ENCODE measurements around the gene RSU1.

Gene RSU1

GRCh38 chr10:16674147-16674703, 143.0 kb downstream of the RSU1 start:
- DNase-seq (ENCODE audit: low read depth in 2 of 2), result no peak

- no peak for DNase-seq (ENCODE audit: low read depth in 2 of 2)
Measured at GRCh38 chr10:16673443-16673842, 143.8 kb downstream of the RSU1 start.

DNA sequence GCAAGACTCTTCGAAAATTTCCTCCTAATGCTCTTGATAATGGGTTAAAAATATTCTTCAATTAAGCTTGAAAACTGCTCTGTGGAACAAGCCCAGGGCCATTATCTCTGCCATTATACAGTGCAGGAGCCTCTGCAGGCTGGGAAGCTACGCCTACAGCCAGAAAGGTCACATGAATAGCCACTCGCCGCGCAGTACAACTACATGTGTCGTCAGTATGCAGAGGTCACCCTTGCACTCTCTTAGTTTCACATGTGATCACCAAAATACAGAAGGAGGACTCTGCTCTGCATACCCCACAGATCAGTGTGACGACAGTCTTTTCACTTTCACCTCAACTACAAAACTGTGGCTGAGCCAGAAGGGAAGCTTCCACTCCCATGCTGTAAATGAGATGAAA, 153.8 kb downstream of the RSU1 start:
- DNase-seq (ENCODE audit: low read depth in 2 of 2), result no peak

DNA sequence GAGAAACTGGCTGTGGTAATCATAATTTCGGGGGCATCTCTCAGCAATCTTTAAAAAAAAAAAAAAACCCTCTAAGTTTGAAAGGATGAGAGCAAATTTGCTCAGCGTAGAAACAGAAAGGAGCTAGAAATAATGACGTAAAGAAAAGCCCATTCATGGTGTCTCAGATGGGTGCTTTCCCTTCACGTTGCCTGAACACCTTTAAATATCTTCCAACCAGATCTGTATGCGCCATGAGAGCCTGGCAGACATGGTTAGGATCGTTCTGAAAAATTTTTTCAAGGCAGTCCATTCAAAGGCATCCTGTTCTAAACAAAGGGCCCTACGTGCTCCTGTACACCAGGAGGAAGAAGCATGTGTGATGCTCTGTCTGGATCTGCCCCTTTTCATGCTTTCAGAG, 154.3 kb downstream of the RSU1 start:
- no peak for DNase-seq (ENCODE audit: low read depth in 2 of 2)

- no peak for DNase-seq (ENCODE audit: low read depth in 2 of 2)
Measured at GRCh38 chr10:16656895-16657294, 160.3 kb downstream of the RSU1 start.

- no peak for DNase-seq (ENCODE audit: low read depth in 2 of 2)
Measured at GRCh38 chr10:16653224-16653623, 164.0 kb downstream of the RSU1 start.

DNA sequence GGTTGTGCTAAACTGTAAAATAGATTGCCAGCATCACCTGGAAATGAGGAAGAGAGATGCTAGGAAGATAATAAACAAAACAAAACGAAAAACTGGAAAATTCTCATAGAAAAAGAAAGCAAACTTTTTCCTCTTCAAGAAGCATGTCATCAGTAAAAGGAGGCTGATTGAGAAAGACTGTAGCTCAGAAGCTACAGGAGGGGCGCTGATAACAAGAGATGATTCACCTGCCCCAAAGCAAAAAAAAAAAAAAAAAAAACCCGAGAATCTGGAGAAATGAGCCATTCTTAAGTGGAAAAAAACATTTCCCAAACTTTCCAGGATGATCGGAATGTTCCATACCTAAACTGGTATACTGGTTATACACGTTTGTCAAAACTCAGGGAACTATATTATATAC, 165.1 kb downstream of the RSU1 start:
- no peak for DNase-seq (ENCODE audit: low read depth in 2 of 2)

DNA sequence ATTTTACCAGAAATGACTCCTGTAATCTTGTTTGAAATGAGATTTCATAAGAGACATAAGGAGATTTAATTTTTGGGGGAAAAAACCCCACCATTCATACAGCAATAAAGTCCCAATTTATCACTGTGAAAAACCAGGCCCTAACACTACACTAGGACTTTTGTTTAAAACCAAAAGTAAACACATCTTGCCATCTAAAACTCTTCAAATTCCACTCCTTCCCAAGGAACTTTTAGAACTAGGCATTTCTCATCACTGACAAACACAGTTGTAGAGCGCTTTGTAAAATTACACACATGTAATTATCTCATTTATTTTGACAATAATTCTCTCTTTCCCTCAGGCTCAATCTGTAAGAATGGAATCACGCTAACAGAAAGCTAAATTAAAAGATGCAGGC, 167.5 kb downstream of the RSU1 start:
- no peak for DNase-seq (ENCODE audit: low read depth in 2 of 2)

GRCh38 chr10:16648366-16648765, 168.9 kb downstream of the RSU1 start:
- no peak for DNase-seq (ENCODE audit: low read depth in 2 of 2)

DNA sequence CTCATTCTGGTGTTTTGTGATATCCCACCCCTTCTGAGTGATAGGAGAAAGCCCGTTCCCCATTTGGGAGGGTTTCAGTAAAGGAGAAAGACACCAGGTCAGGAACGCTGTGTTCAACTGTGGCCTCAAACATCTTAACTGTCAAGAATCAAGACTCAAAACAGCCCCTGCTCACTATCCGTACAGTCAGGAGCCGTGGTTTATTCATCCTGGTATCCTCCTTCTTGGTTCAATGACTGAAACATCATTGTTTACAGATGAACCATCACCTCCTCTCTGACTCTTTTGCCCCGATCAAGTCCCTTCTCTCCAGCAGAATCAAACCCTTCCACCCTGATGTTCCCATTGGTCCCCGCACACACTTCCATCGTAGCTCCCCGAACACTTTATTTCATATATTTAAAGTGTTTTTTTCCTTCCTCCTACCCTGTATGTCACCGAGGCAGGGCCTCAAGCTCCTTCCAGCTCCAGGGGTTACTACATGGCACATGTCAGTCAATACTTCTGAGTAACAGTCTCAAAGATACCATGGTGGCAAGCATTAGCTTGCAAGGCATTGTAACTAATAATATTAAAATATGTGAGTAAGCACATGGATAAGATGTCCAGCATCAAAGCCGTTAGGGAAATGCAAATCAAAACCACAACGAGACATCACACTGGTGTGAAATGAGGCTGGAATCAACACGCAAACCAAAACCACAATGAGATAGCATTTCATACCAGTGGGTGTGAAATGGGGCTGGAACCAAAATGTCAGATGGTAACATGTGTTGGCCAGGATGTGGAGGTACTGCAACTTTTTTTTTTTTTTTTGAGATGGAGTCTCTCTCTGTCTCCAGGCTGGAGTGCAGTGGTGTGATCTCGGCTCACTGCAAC, 170.8 kb downstream of the RSU1 start:
- no peak for DNase-seq (ENCODE audit: low read depth in 2 of 2)

DNA sequence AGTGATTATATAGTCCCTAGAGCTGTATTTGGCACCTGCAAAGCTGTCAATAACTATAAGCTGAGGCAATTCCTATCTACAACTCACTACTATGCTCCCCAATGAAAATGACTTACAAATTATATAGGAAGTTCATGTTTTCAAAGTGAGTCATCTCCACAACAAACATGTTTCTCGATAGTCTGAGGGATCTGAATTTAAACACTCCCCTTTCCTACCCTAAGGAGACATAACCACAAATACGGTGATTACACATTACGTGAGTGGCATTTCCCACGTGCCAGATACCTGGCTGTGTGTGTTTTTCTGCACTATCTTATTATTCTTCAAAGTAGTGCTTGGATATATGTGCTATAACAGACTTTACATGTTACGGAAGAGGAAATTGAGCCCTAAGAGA, 173.1 kb downstream of the RSU1 start:
- no peak for DNase-seq (ENCODE audit: low read depth in 2 of 2)

DNA sequence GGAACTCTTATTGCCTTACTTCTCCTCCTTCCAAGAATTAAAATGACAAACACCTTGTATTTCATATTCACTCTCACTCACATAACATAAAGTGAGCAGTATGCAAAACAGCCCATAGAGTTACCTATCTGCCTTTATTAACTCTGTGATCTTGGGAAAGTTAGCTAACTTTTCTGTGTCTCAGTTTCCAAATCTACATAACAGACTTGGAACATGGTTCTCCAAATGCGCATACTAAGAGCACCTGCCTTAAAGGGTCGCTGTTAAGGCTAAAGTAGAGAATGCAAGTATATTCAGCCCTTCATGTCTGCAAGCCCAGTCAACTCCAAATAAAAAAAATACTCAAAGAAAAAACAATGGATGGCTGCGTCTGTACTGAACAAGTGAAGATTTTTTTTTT, 173.7 kb downstream of the RSU1 start:
- DNase-seq (ENCODE audit: low read depth in 2 of 2), result no peak

- no peak for DNase-seq (ENCODE audit: low read depth in 2 of 2)
Measured at GRCh38 chr10:16640153-16640552, 177.1 kb downstream of the RSU1 start.

DNA sequence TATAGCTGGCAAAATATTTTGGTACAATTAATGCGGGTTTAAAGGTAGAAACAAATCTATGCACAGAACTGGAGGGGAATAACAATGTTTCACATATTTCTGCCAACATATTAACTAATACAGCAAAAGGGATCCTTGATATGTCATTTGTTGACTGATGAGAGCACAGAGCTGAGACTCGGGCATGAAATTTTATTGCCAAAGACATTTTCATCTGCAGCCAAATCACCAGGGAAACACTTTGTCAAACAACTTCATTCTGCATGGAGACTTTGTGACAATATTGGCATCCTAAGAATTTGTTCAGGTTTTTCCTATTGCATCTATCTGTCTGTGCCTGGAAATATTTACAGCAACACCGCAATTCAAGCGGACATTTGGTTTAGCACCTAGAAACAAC, 177.8 kb downstream of the RSU1 start:
- DNase-seq (ENCODE audit: low read depth in 2 of 2), result no peak

DNA sequence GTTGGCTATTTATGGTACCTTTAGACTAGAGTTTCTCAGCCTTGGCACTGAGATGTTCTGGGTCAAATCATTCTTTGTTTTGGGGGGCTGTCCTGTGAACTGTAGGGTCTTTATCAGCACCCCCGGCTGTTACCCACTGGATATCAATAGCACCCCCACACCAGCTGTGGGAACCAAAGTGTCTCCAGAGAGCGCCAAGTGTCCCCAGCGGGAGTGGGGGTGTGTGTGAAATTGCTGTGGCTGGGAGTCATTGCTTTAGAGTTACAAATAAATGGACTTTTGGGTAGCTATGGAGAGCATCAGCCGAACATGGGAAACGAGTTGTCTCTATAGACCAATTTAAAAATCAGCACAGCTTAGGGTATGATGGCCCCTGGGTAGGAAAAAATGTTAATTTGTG, 184.2 kb downstream of the RSU1 start:
- DNase-seq (ENCODE audit: low read depth in 2 of 2), result no peak

- no peak for DNase-seq (ENCODE audit: low read depth in 2 of 2)
Measured at GRCh38 chr10:16626697-16627096, 190.5 kb downstream of the RSU1 start.

- no peak for DNase-seq (ENCODE audit: low read depth in 2 of 2)
Measured at GRCh38 chr10:16612981-16613355, 204.3 kb downstream of the RSU1 start.

GRCh38 chr10:16612115-16612980, 204.9 kb downstream of the RSU1 start:
- DNase-seq (ENCODE audit: low read depth in 2 of 2), result no peak

GRCh38 chr10:16611037-16611436, 206.2 kb downstream of the RSU1 start:
- DNase-seq (ENCODE audit: low read depth in 2 of 2), result no peak

DNA sequence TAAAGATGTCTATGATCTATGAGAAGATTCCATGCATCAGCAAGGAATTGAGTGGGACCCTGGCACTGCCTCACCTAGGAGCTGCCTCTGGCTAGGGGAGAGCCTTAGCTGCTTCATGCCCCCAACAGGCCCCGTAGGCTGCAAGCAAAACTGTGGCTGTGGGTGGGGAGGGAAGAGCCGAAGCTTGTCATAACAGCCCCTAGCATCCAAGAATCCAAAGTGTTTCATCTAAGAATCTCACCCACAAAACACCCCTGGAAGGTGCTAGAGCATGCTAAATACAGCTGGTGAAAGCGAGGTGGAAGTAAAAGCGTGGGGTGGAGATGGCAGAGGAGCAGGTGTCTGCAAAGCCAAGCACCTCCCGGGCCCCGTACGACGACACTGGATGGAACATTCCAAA, 208.0 kb downstream of the RSU1 start:
- no peak for DNase-seq (ENCODE audit: low read depth in 2 of 2)

DNA sequence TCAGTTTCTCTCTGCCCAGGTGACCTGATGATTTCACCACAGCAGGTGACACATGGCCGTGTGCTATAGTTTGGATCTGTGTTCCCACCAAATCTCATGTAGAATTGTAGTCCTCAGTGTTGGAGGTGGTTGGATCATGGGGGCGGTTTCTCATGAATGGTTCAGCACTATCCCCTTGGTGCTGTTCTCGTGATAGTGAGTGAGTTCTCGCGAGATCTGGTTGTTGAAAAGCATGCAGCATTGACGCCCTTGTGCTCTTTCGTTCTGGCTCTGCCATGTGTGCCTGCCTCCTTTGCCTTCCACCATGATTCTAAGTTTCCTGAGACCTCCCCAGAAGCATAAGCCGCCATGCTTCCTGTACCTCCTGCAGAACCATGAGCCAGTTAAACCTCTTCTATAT, 210.3 kb downstream of the RSU1 start:
- no peak for DNase-seq (ENCODE audit: low read depth in 2 of 2)

- no peak for DNase-seq (ENCODE audit: low read depth in 2 of 2)
Measured at GRCh38 chr10:16606421-16606820, 210.8 kb downstream of the RSU1 start.

- no peak for DNase-seq (ENCODE audit: low read depth in 2 of 2)
Measured at GRCh38 chr10:16603308-16603707, 213.9 kb downstream of the RSU1 start.
